ENCODE data around the gene TRIM8.
"Not testable (repeated sequence)": the region's sequence is repeated elsewhere in the genome, so short reads cannot be mapped to it uniquely, and the experiment has no call there.

The TRIM8 gene

DNA sequence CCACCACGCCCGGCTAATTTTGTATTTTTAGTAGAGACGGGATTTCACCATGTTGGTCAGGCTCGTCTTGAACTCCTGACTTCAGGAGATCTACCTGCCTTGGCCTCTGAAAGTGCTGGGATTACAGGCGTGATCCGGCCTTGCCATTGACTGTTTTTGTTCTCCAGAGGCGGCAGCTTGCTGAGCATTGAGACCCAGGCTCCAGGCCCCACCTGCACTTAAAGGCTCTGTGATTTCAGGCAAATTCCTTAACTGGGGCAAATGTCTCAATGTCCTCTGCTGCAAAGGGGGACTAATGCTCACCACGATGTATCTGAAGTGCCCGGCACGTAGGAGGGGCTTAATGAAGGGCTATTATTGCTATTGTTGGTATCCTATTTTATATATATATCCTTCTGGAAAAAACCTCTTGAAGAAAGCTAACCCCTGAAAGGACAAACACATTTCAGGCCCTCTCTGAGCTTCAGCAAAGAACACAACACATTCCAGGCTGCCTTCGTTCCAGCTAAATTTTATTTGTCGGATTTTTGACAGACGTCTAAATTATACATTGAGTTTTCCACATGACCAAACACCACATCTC lies 29.0 kb downstream of the TRIM8 start:
- no peak for DNase-seq

DNA sequence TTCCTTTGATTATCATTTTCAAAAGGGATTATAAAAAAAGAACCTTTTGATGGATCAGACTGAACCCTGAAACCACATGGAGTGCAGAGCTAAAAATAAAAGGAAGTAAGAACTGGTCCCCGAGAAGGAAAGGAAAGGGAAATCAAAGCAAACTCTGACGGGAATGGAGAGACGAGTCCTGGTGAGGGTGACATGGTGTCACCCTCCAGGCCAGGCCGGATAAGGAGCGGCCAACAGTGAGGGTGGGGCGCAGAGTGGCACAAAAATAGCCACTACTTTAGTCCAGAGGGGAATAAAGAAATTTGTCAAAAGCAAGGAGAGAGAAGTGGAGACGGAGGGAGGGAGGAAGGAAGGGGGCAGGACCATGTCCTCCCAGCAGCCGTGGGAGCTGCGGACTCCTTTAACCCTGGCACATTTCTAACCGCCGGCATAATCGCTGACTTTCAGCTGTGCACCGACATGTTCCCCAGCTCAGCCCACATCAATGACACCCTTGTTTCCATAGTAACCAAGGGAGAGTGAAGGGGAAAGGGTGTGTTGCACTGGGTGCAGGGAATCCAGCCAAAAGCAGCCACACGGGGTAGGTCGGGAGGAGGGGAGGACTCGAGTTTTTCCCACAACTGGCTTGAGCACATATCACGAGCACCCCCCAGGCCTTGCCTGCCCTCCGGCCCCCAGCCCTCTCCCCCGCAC lies 29.7 kb downstream of the TRIM8 start:
- DNase-seq = peak; percentile 79 to 87

- DNase-seq = no peak
These were observed 30.3 kb downstream of the TRIM8 start for GRCh38 chr10:102674566-102674965.

DNA sequence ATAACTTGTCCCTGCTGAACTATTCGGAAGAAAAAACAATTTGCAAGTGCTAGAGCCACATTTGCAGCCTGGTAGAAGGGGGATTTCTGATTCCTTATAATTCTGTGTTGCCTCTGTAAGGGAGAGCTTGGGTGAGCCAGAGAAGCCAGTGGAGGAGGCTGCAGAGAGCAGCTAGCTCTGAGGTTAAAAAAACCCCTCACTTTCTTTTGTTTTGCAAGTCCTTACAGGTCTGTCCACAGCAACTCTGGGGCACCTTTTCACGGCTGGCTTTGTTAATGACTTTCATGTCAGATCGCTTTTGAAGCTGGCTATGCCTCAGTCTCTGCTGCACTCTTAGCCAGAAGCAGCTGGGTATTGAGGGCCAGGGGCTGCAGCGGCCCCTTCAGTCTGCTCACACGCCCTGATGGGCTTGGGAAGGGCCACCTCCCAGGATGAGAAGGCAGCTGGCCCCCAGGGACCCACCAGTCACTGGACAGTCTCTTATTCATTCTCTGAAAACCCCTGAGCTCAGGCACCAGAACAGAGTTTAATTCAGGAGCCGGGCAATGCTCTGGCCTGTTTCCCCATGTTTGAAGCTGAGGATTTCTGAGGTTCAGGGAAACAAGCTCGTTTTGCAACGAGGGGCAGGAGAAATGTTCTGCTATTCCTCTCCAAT lies 30.9 kb downstream of the TRIM8 start:
- no peak for DNase-seq

DNA sequence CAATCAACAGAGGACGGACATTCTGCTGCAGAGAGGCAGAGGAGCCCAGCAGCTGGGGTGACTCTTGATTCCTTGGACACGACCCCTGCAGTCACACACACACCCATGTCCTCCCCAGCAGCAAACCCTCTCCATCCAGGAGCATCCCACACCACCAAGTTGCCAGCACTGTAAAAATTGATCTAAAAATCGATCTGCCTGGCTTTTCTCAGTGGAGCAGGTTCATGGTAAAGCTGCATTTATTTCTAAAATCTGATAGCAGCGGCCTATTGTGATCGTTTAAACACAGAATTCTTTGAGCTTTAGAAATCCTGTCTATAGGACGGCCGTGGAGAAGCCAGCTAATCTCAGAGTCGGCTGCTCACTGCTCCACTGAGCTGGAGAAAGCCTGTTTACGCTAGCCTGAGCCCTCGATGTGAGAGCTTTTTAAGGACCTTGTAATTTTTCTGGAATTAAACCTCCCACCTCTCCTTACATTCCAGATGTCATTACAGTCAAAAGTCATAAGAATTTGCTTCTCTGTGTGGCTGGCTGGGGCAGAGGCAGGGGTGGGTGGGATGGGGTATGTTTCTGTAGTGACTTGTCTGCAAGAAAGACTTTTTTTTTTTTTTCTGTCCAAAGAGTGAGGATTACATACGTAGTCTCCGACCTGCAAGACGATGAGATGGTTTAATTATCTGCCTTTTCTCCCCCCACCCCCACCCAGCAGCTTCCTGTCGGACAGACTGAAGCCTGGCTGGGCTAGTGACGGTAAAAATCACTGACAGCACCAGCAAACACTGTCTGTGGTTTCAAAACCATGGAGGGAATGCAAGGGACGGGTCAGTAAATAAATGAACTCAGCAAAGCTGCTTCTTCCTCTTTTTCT lies 31.6 kb downstream of the TRIM8 start:
- DNase-seq = peak; percentile 88 to 93

GRCh38 chr10:102676534-102677315 lies 32.4 kb downstream of the TRIM8 start:
- DNase-seq = no peak

GRCh38 chr10:102677331-102678067 lies 33.2 kb downstream of the TRIM8 start:
- no peak for DNase-seq

GRCh38 chr10:102678068-102678400 lies 33.8 kb downstream of the TRIM8 start:
- DNase-seq = no peak

GRCh38 chr10:102678842-102679289 lies 34.6 kb downstream of the TRIM8 start:
- DNase-seq = peak; percentile 52 to 67

DNA sequence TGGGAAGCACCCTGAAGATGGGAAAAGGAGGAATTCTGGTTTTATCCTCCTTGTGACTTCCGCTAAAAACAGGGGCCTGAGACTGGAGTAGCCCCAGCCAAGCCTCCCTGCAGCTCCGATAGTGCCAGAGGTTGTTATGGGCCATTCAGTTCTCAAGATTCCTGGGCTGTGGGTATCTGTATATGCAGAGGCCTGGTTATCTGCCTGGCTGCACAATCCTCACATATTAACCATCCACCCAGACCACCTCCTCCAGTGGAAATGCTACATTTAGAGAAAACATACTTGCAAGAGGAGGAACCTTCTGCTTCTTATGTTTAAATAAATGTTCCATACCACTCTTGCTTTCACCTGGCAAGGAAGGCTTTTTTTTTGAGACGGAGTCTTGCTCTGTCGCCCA lies 35.3 kb downstream of the TRIM8 start:
- no peak for DNase-seq

DNA sequence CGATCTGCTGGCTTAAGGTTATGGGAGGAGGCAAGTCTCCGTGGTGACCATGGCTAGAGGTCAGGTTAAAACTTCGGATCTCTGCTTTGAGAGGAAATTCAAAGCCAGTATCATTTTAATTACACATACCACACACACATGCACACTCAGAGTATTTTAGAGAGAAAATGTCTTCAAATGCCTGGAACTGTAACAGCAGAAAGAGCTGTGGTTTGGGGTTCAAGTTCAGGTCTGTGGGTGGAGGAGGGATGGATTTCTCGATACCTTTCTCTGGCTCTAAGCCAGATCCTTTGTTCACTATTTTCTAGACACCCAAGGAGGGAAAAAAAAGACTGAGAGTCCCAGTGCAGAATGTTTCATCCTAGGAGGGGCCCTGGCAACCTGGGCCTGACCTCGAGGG lies 37.4 kb downstream of the TRIM8 start:
- no peak for DNase-seq

DNA sequence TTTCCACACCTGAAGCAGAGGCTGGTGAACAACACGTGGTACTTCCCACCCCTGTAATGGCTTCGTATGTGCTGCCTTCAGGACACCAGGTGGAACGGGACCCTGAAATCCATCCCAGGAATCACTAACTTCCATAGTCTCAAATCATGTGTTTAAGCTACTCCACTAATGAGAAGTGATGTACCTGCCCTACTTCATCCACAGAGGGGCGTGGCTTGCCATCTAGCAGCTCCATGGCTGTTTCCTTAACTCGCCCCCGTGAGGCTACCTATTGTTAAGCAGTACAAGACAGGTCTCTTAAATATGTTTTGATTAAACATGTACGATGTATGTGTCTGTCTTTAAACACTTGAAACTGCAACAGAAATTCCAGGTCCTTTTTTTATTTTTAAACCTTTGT lies 38.1 kb downstream of the TRIM8 start:
- no peak for DNase-seq

- no peak for DNase-seq
These were observed 38.7 kb downstream of the TRIM8 start for GRCh38 chr10:102682981-102683380.

DNA sequence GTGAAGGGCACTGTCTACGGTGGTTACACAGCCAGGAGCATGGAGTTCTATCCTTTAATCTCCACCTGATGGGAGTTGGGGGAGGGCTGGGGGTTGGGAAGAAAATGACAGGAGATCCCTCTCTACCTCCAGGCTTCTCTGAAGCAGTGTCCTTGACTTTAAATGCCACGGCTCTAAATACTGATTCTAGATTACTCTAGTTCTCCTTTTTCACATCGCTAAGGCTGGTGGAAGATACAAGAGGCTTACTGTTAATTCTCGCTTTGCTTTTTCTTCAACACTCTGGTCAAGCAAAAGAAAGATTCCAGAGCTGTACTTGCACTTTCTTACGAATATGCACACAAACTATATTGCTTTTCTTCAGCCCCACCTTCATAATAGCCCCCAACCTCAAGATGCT lies 39.5 kb downstream of the TRIM8 start:
- no peak for DNase-seq

GRCh38 chr10:102691285-102692066 lies 47.2 kb downstream of the TRIM8 start:
- no peak for DNase-seq

DNA sequence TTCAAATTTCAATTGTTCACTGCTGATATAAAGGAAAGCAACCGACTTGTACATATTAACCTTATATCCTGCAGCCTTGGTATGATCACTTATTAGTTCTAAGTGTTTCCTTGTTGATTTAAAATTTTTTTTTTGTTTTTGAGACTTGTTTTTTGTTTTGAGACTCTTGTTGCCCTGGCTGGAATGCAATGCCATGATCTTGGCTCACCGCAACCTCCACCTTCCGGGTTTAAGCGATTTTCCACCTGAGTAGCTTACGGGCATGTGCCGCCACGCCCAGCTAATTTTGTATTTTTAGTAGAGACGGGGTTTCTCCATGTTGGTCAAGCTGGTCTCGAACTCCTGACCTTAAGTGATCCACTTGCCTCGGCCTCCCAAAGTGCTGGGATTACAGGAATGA lies 51.1 kb downstream of the TRIM8 start:
- DNase-seq = not testable (repeated sequence)

DNA sequence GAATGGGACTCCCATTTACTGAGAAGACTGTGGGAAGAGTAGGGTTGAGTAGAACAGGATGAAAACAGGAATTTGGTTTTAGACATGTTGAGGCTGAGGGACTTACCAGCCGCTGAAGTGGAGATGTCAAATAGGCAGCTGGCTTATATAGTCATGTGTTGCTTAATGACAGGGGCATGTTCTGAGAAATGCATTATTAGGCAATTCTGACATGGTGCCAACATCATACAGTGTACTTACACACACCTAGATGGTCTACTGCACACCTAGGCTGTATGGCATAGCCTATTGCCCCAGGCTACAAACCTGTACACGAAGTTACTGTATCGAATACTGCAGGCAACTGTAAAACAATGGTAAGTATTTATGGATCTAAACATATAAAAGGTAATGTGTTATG lies 52.5 kb downstream of the TRIM8 start:
- DNase-seq = peak in 1 of 2 donors; percentile 28

DNA sequence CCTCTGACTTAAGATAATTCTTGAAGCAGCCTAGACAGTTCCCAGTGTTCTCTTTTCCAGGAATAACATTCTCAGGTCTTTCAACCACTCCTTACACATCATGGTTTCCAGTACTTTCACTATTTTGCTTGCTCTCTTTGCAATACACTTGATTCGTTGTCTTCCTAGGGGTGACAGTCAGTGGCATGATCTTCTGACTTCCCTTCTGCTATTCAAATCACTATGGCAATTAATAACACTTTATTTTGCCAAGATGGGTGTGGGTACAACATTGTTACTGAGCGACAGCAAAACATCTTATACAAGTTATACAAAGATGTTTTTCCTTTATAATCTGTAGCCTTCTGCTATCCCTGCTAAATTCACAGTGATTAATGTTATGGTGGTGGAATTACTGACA lies 54.6 kb downstream of the TRIM8 start:
- no peak for DNase-seq

- no peak for DNase-seq
These were observed 57.0 kb downstream of the TRIM8 start for GRCh38 chr10:102701272-102701671.

- DNase-seq = no peak
These were observed 57.5 kb downstream of the TRIM8 start for GRCh38 chr10:102701796-102702195.

GRCh38 chr10:102702742-102703141 lies 58.5 kb downstream of the TRIM8 start:
- no peak for DNase-seq

All from inflammatory macrophage (primary cell).